RWPE1 (cell line): ENCODE measurements around the gene NCS1.

Source experiments
- CTCF ChIA-PET: fragments of 350-600 bp; sonication (Branson Sonifier 250); formaldehyde crosslinking; extraction: SDS; loops from one replicate; lab custom pipeline; 2021; lab: Yijun Ruan, JAX
- POLR2A ChIA-PET: fragments of 400-600 bp; formaldehyde crosslinking; extraction: SDS; loops from one replicate; lab custom pipeline; 2020; ENCODE audit warnings: antibody characterized with exemption; ENCODE audit not compliant: low non-redundant PET; lab: Yijun Ruan, JAX
- DNase-seq: peaks from one replicate; pipeline ENCODE4 v3.0.0; 2012; ENCODE audit warnings: low spot score
- H3K27ac ChIP-seq: fragments of 450-650 bp; 2 replicates; pipeline ENCODE4 v1.5.1; 2017
- CTCF ChIP-seq: fragments of 450-650 bp; conservative IDR thresholded peaks from 2 replicates; pipeline ENCODE4 v1.5.1; 2017; ENCODE audit warnings: low read depth, mild to moderate bottlenecking

Gene NCS1

GRCh38 chr9:130149031-130149430, 23.2 kb upstream of the NCS1 start:
- no peak overlapping the region for H3K27ac ChIP-seq
- no peak for DNase-seq
- no peak for TF ChIP-seq CTCF
- POLR2A ChIA-PET: interaction anchor here (0.7 kb wide), 1 partner anchor 24 kb away, joined by 4 read pairs; no protein-coding TSS in a partner anchor
- CTCF ChIA-PET: interaction anchor here (0.6 to 0.7 kb wide), 2 partner anchors 22 to 111 kb away, joined by 3 to 4 read pairs; no protein-coding TSS in a partner anchor

- TF ChIP-seq CTCF: no peak
- POLR2A ChIA-PET: no interaction called here
- H3K27ac ChIP-seq: peak overlapping the region; percentile 62; the same call in 1 of the 2 replicates
- no peak for DNase-seq
- CTCF ChIA-PET: interaction anchor here (0.6 to 1.0 kb wide), 5 partner anchors 9 to 99 kb away, joined by 3 to 6 read pairs (median 3); no protein-coding TSS in a partner anchor
Observed at GRCh38 chr9:130149654-130150286, 22.4 kb upstream of the NCS1 start.

GRCh38 chr9:130150779-130151382, 21.3 kb upstream of the NCS1 start:
- H3K27ac ChIP-seq: peak overlapping the region; percentile 62
- ChIA-PET CTCF (interaction anchor here (0.6 to 1.0 kb wide), 3 partner anchors 10 to 197 kb away, joined by 5 to 6 read pairs (median 5); no protein-coding TSS in a partner anchor), POLR2A (interaction anchor here (0.6 kb wide), 1 partner anchor 245 kb away, joined by 3 read pairs; no protein-coding TSS in a partner anchor)
- no peak for TF ChIP-seq CTCF
- DNase-seq: no peak

GRCh38 chr9:130154816-130155215, 17.4 kb upstream of the NCS1 start:
- POLR2A ChIA-PET: interaction anchor here (0.6 kb wide), 1 partner anchor 40 kb away, joined by 3 read pairs; no protein-coding TSS in a partner anchor
- no peak overlapping the region for H3K27ac ChIP-seq
- CTCF ChIA-PET: no interaction called here
- DNase-seq: no peak
- TF ChIP-seq CTCF: no peak

- DNase-seq: no peak
- H3K27ac ChIP-seq: no peak overlapping the region
- POLR2A ChIA-PET: no interaction called here
- no peak for TF ChIP-seq CTCF
- CTCF ChIA-PET: no interaction called here
Observed at GRCh38 chr9:130155647-130156046, 16.6 kb upstream of the NCS1 start.

GRCh38 chr9:130156672-130157071, 15.5 kb upstream of the NCS1 start:
- POLR2A ChIA-PET: no interaction called here
- CTCF ChIA-PET: interaction anchor here (0.8 kb wide), 1 partner anchor 17 kb away, joined by 3 read pairs; no protein-coding TSS in a partner anchor
- no peak overlapping the region for H3K27ac ChIP-seq
- no peak for DNase-seq
- no peak for TF ChIP-seq CTCF
